HG03520 (cell line): ENCODE results near the gene LDLRAD4.
"Not testable (repeated sequence)": the region's sequence is repeated elsewhere in the genome, so short reads cannot be mapped to it uniquely, and the experiment has no call there.

Experiments used
- ATAC-seq: cut with Tn5 transposase; IDR thresholded peaks from one replicate; pipeline ENCODE4 v1.9.1; 2021; ENCODE audit warnings: mild to moderate bottlenecking, moderate library complexity; ENCODE audit not compliant: unreplicated experiment

LDLRAD4 gene

GRCh38 chr18:13680612-13681011 is 462.1 kb downstream of the LDLRAD4 start:
- ATAC-seq, result no peak

DNA sequence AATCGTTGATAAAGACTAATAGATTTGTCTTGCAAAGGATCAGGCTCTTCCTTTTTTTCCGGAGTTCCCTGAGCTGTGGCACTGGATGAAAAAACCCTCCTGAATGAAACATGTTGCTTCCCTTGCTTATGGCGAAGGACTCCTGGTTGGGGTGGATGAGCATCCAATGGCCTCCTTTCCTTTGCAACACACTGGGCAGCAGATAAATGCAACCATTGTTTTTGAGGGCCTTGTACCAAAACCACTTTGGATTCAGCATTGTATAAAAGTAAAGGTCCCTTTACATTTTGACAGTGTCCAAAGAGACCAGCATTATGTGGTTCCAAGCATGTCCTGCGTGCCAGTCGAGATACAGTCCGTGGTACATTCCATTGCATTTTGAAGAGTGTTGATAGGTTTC is 463.1 kb downstream of the LDLRAD4 start:
- ATAC-seq, result no peak

GRCh38 chr18:13684546-13684945 is 466.0 kb downstream of the LDLRAD4 start:
- no peak for ATAC-seq

DNA sequence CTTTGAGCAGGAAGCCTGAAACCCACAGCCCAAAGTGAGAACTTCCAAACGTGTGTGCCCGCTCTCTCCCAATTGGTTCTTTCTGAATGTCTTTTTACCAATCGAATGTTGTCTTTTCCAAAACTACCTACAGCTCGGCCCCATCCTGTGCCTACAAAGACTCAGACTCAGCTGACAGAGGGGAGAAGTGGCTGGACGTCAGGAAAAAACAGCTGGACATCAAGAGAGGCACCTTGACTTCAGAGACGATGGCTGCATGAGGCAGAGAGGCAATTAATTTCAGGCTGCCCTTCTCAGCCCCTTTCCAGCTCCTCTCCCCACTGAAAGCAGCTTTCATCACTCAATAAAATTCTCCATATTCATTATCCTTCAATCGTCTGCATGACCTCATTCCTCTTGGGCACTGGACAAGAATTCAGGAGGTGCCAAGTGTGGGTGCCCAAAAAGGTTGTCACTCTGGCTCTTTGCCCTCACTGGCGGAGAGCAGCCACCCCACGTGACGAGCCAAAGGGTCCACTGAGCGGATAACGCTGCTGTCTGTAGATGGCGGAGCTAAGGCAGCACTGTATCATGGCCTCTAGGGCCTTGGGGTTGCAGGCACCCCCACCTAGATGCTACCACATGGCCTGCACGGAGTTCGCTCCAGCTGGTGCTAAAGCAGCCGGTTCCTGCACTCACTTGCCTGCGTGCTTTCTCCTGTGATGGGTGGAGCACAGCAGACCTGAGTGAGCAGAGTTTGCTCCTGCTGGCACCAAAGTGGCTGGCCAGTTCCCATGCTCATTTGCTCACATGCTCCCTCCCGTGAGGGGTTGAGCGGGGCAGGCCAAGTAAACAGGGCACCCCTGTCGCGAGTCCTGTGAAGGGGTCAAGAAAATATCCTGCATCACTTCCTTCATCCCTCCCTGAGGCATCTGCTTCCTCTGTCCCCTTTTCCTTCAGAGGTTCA is 469.9 kb downstream of the LDLRAD4 start:
- ATAC-seq, result no peak

- ATAC-seq, result not testable (repeated sequence)
Observed at GRCh38 chr18:13690060-13690459, 471.5 kb downstream of the LDLRAD4 start.

GRCh38 chr18:13695337-13695736 is 476.8 kb downstream of the LDLRAD4 start:
- not testable (repeated sequence) for ATAC-seq

- ATAC-seq, result no peak
Observed at GRCh38 chr18:13696961-13697360, 478.4 kb downstream of the LDLRAD4 start.

- no peak for ATAC-seq
Observed at GRCh38 chr18:13700153-13700552, 481.6 kb downstream of the LDLRAD4 start.
